AG04450 (cell line): ENCODE results near the gene SUN1. TPM values are rescaled to one million over a fixed set of nuclear protein-coding genes. Genes with fewer than 3 reads are reported as not detected.

Source experiments
- CTCF ChIA-PET: fragments of 300-600, 350-600 bp; formaldehyde crosslinking; extraction: SDS; loops from one replicate; lab custom pipeline; 2022; ENCODE audit warnings: antibody characterized with exemption, inconsistent platforms; lab: Charles Lee
- POLR2A ChIA-PET: fragments of 350-600 bp; formaldehyde crosslinking; extraction: SDS; loops from one replicate; lab custom pipeline; 2021; ENCODE audit warnings: antibody characterized with exemption, inconsistent platforms; lab: Yijun Ruan, JAX
- DNase-seq: peaks from one replicate; pipeline ENCODE4 v3.0.0-alpha.2; 2011; ENCODE audit warnings: low read depth, low spot score
- H3K27ac ChIP-seq: one replicate; pipeline ENCODE4 v1.5.1; 2012; ENCODE audit warnings: low read depth, low read length, control low read depth
- H3K27me3 ChIP-seq: one replicate; pipeline ENCODE4 v1.6.0; 2012; ENCODE audit warnings: low read length; ENCODE audit not compliant: control insufficient read depth, insufficient read depth
- H3K4me3 ChIP-seq: 2 replicates; pipeline ENCODE4 v1.5.1; 2011; ENCODE audit warnings: mild to moderate bottlenecking, low read depth, low read length, control low read depth
- H3K9me3 ChIP-seq: 2 replicates; pipeline ENCODE4 v1.5.1; 2012; ENCODE audit warnings: low read length; ENCODE audit not compliant: control insufficient read depth, insufficient read depth
- polyA plus RNA-seq: library from polyadenylated mRNA; depleted of rRNA; stranded (reverse); fragments of >200 nt; gene quantifications from 2 replicates; pipeline ENCODE4 v1.2.3, GENCODE V29; 2011
- TF ChIP-seq, protein P1 (sequence below): IDR thresholded peaks from 2 replicates; pipeline ENCODE4 v1.5.1; 2011; ENCODE audit warnings: low read depth, low read length, control low read depth, inconsistent platforms

The SUN1 gene
- polyA plus RNA-seq, 1 experiment, result 140 TPM

DNA sequence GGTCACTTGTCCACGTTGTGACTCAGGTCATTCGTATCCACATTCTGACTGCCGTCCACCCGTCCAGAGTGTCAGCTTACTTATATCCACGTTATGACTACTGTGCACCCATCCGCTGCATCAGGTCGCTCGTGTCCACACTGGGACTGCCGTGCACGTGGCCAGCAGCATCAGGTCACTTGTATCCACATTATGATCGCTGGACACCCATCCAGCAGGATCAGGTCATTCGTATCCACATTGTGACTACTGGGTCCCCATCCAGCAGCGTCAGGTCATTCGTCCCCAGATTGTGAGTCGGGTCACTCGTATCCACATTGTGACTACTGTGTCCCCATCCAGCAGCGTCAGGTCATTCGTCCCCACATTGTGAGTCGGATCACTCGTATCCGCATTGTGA lies 47.3 kb upstream of the SUN1 start:
- DNase-seq, result no peak
- H3K9me3 ChIP-seq, result peaks cover 11% of the 10 kb centered on the region; the same call in 1 of the 2 replicates
- TF ChIP-seq, protein P1, sequence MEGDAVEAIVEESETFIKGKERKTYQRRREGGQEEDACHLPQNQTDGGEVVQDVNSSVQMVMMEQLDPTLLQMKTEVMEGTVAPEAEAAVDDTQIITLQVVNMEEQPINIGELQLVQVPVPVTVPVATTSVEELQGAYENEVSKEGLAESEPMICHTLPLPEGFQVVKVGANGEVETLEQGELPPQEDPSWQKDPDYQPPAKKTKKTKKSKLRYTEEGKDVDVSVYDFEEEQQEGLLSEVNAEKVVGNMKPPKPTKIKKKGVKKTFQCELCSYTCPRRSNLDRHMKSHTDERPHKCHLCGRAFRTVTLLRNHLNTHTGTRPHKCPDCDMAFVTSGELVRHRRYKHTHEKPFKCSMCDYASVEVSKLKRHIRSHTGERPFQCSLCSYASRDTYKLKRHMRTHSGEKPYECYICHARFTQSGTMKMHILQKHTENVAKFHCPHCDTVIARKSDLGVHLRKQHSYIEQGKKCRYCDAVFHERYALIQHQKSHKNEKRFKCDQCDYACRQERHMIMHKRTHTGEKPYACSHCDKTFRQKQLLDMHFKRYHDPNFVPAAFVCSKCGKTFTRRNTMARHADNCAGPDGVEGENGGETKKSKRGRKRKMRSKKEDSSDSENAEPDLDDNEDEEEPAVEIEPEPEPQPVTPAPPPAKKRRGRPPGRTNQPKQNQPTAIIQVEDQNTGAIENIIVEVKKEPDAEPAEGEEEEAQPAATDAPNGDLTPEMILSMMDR, result no peak
- H3K4me3 ChIP-seq, result no peak overlapping the region
- ChIA-PET CTCF (interaction anchor here (2.0 to 8.3 kb wide), 2 partner anchors 88 to 90 kb away, joined by 8 to 51 read pairs; no protein-coding TSS in a partner anchor), POLR2A (no interaction called here)
- H3K27ac ChIP-seq, result no peak overlapping the region
- no peaks in the 10 kb centered on the region for H3K27me3 ChIP-seq

DNA sequence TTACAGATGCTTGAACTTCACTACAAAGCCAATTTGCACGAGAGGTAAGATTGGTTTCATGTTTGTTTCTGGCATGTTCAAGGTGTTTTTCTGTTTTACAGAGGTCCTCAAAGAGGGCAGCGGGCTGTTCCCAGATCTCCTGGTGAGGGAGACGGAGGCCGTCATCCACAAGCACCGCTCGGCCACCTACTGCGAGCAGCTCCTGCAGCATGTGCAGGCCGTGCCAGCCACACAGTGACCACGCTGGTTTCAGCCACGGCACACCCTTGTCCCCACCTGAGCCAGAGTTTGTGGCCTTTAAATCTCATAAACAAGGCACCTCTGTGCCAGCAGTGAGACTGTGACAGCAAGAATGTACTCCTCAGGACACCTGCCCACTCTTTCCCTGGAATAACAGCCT lies 46.9 kb upstream of the SUN1 start:
- TF ChIP-seq, protein P1, result no peak
- Histone ChIP-seq H3K27ac (no peak overlapping the region), H3K4me3 (no peak overlapping the region), H3K27me3 (no peaks in the 10 kb centered on the region), H3K9me3 (peaks cover 11% of the 10 kb centered on the region; the same call in 1 of the 2 replicates)
- CTCF ChIA-PET, result interaction anchor here (0.8 to 8.3 kb wide), 3 partner anchors 61 to 90 kb away, joined by 3 to 51 read pairs (median 8); no protein-coding TSS in a partner anchor
- POLR2A ChIA-PET, result no interaction called here
- DNase-seq, result no peak

DNA sequence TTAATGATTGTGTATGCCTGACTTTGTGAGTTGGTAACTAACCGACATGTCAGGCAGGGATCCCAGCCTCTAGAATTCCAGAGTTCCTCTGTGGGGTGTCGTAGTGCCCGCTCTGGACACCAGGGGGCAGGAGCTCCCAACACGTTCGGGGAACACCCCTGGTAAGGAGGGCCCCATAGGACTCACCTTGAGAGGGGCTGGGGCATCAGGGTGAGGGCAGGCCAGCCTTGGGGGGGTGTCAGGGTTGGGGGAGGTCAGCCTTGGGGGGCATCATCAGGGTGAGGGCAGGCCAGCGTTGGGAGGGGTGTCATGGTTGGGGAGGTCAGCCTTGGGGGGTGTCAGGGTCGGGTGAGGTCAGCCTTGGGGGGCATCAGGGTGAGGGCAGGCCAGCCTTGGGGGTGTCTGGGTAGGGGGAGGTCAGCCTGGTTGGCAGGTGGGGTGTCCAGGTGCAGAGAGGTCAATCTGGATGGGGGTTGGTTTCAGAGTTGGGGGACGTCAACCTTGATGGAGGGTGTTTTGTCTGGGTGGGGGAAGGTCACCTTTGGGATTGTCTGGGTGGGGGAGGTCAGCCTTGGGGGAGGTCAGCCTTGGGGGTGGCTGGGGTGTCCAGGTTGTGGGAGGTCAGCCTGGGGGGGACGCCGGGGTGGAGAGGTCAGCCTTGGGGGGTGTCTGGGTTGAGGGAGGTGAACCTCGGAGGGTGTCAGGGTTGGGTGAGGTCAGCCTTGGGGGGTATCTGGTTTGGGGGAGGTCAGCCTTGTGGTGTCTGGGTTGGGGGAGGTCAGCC lies 45.6 kb upstream of the SUN1 start:
- POLR2A ChIA-PET, result interaction anchor here (0.7 kb wide), 1 partner anchor 89 kb away, joined by 12 read pairs; no protein-coding TSS in a partner anchor
- no peak overlapping the region for H3K27ac ChIP-seq
- TF ChIP-seq, protein P1, result peak; percentile 92
- DNase-seq, result peak; percentile 21
- H3K4me3 ChIP-seq, result no peak overlapping the region
- CTCF ChIA-PET, result interaction anchor here (0.6 to 8.3 kb wide), 8 partner anchors 9 to 397 kb away, joined by 3 to 51 read pairs (median 6); no protein-coding TSS in a partner anchor
- H3K27me3 ChIP-seq, result no peaks in the 10 kb centered on the region
- H3K9me3 ChIP-seq, result peaks cover 11% of the 10 kb centered on the region; the same call in 1 of the 2 replicates

DNA sequence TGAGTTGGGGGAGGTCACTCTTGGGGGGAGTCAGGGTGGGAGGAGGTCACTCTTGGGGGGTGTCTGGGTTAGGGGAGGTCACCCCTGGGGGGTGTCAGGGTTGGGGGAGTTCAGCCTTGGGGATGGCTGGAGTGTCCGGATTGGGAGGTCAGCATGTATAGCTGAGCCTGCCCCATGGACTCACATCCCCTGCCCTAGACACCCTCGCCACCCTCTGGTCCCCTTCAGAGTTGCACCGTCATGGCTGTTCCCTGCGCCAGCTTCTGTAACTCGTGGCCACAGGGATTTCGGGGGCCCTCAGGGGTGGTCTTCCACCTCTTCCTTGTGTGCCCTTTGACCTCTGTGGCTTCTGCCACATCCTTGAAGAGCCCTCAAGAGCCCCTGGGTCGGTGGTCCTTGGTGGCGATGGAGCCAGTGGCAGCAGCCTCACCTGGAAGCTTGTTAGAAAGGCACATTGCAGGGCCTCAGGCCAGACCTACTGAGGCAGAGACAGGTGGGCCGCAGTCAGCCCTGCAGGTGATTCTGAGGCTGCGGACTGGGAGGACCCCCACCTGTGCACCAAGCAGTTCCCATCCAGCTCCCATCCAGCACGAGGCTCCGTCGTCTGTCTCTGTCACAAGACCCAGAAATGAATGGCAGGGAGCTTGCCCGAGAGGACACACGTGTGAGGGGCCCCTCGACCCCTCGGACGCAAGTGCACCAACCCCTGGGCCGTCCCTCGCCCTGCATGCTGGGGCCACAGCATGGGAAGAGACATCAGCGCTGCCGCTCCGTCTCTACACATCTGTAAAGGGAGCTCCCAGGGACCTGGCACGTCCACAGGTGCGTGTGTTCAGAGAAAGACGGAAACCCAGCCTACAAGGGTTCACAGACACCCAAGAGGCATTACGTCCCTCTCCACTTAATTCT lies 44.7 kb upstream of the SUN1 start:
- POLR2A ChIA-PET, result no interaction called here
- no peak for DNase-seq
- CTCF ChIA-PET, result interaction anchor here (0.5 to 8.3 kb wide), 7 partner anchors 11 to 476 kb away, joined by 3 to 51 read pairs (median 4); no protein-coding TSS in a partner anchor
- TF ChIP-seq, protein P1, result peak; percentile 13; the same call in 1 of the 2 replicates
- Histone ChIP-seq H3K9me3 (peaks cover 4% of the 10 kb centered on the region; the same call in 1 of the 2 replicates), H3K27me3 (no peaks in the 10 kb centered on the region), H3K27ac (no peak overlapping the region), H3K4me3 (no peak overlapping the region)
